ENCODE results near the gene HOXA10. TPM values are rescaled to one million over a fixed set of nuclear protein-coding genes. Genes with fewer than 3 reads are reported as not detected.

Gene HOXA10
- total RNA-seq, 4 donors from 2014 or later = 24.6 to 61.2 (median 40.0) TPM

DNA sequence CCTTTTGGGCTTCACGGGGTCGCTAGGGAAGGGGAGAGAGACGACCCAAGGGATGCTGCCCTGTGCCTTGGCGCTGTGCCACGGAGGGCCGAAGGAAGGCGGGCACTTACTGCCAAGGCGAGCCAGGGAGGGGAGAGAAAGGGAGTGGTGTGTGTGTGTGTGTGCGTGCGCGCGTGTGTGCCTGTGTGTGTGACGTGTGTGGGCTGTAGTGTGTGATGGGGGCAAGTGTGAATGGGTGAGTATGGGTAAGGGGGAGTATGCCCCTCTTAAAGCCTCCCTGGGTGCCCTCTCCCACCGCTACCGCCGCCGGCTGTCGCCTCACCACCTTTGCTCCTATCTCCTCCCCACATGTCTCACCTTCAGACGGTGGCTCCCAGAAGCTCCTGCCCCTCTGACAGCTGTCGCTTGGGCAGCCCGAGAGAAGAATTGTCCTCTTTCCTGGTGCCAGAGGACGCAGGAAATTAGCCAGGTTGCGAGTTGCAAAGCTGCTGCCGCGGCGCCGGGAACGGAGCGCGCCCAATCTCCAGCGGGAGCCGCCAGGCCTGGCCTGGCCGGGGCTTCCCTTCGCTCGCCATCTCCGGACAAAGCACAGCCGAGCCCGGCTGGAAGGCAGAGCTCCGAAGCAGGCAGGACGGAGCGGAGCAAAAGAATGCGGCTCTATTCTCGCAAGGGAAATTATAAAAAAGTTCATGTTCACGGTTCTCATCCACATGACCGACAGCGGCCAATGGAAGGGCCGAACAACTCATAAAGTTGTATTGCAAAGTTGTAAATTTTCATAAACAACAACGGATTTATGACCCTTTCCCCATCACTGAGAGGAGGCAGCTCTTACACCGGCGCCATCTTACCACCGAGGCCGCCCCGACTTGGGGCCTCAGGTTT is 21.9 kb downstream of the HOXA10 start, which contains the start of gene HOXA3:
Gene HOXA3, minus strand, starts transcription at position 653 of the 885 bp plus-strand sequence. CDS start 41,943 bp downstream, outside the sequence.
- no peaks in the 10 kb centered on the region for H3K9me3 ChIP-seq
- H3K27me3 ChIP-seq = no peaks in the 10 kb centered on the region
- peak within 1 kb of the TSS; percentile 64 to 75 (median 70) for H3K4me3 ChIP-seq
- peaks cover 46 to 61% of the 10 kb centered on the region in 2 donors for H3K4me1 ChIP-seq
- peak within 1 kb of the TSS; percentile 90 to 96 (median 94) for H3K27ac ChIP-seq
- peak; percentile 15 to 39 for TF ChIP-seq POLR2A (IDR thresholded peaks at IDR 0.05)
- TF ChIP-seq CTCF (IDR thresholded peaks at IDR 0.05 in 4 of 5, conservative IDR thresholded peaks at IDR 0.05 in 1 of 5) = no peak
- ATAC-seq (peak in 1 of 2 donors; percentile 8), DNase-seq (peak in 1 of 2 donors; percentile 63)
- intact Hi-C loops (cut with DNase I; ENCODE audit: low total_unique reads) = loop anchor here (1.0 kb wide), 1 partner anchor 13 kb away; the partner anchor contains the start of gene HOXA9
- in situ Hi-C loops (cut with MboI; ENCODE audit: low sequenced_read_pairs in 4 of 4) = loop anchor here in 2 of 4 donors (10.0 to 25.0 kb wide), 3 partner anchors 777 to 940 kb away; partner anchors contain the start of genes CBX3 (in 1 of the 2) and HNRNPA2B1 (in 1 of the 2)
- no peaks in the 10 kb centered on the region for H3K36me3 ChIP-seq

DNA sequence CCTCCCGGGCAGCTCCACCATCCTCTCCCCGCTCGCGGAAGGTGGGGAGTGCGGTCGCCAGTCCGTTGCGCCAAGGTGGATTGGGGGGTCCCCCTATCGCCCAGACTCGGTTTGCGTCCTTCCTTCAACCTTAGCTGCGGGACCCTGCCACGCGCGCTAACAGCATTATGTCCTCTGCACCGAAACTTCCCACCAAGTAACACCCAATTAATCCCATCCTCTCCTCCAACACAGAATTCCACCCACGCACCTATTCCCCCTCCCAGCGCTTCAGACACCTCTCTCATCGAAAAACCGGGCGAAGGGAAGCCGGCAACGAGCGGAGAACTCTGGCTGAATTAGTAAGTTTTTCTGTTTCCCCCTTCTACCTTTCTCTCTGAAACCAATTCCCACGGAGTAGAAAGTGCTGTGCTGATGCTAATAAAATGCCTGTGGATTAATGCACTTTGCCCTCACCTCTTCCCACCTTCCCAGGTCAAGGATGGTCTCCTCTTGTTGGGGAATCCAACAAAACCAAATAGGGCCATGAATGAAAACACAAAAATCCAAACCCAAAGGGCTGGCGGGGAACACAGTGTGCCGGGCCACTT is 22.7 kb downstream of the HOXA10 start:
- H3K27me3 ChIP-seq = no peaks in the 10 kb centered on the region
- in situ Hi-C loops (cut with MboI; ENCODE audit: low sequenced_read_pairs in 4 of 4) = loop anchor here in 2 of 4 donors (10.0 to 25.0 kb wide), 3 partner anchors 777 to 939 kb away; partner anchors contain the start of genes CBX3 (in 1 of the 2) and HNRNPA2B1 (in 1 of the 2)
- intact Hi-C loops (cut with DNase I; ENCODE audit: low total_unique reads) = loop anchor here (1.0 kb wide), 1 partner anchor 14 kb away; the partner anchor contains the start of gene HOXA9
- no peaks in the 10 kb centered on the region for H3K36me3 ChIP-seq
- no peak for TF ChIP-seq POLR2A (IDR thresholded peaks at IDR 0.05)
- no peak for TF ChIP-seq CTCF (IDR thresholded peaks at IDR 0.05 in 4 of 5, conservative IDR thresholded peaks at IDR 0.05 in 1 of 5)
- H3K4me1 ChIP-seq = peaks cover 54 to 69% of the 10 kb centered on the region in 2 donors
- peak overlapping the region; percentile 64 to 75 (median 70) for H3K4me3 ChIP-seq
- DNase-seq = no peak
- H3K27ac ChIP-seq = peak overlapping the region; percentile 90 to 96 (median 94)
- H3K9me3 ChIP-seq = no peaks in the 10 kb centered on the region
- ATAC-seq = no peak

- H3K36me3 ChIP-seq = peaks cover 0 to under 1% of the 10 kb centered on the region in 2 donors
- peak; percentile 84 to 87 for TF ChIP-seq POLR2A (IDR thresholded peaks at IDR 0.05)
- TF ChIP-seq CTCF (IDR thresholded peaks at IDR 0.05 in 4 of 5, conservative IDR thresholded peaks at IDR 0.05 in 1 of 5) = peak; percentile 86 to 92 (median 89)
- ATAC-seq (peak; percentile 65 to 69), DNase-seq (peak; percentile 66 to 78)
- intact Hi-C loops (cut with DNase I; ENCODE audit: low total_unique reads) = loop anchor here (1.0 kb wide), 2 partner anchors 15 to 20 kb away; partner anchors contain the start of genes HOXA4 and HOXA9
- no peaks in the 10 kb centered on the region for H3K9me3 ChIP-seq
- in situ Hi-C loops (cut with MboI; ENCODE audit: low sequenced_read_pairs in 4 of 4) = loop anchor here in 2 of 4 donors (10.0 to 25.0 kb wide), 3 partner anchors 776 to 938 kb away; partner anchors contain the start of genes CBX3 (in 1 of the 2) and HNRNPA2B1 (in 1 of the 2)
- H3K4me1 ChIP-seq = peaks cover 56 to 70% of the 10 kb centered on the region in 2 donors
- H3K27me3 ChIP-seq = no peaks in the 10 kb centered on the region
- peak overlapping the region; percentile 90 to 96 (median 94) for H3K27ac ChIP-seq
- peak overlapping the region; percentile 64 to 75 (median 70) for H3K4me3 ChIP-seq
Measured at GRCh38 chr7:27150568-27151340, 23.4 kb downstream of the HOXA10 start.
